Pancreas (tissue), 10 donors: Measurements from ENCODE around the gene PARM1. TPM values are rescaled to one million over a fixed set of nuclear protein-coding genes. Genes with fewer than 3 reads are reported as not detected.

Experiments
- ATAC-seq, 4 donors: fragments of 200-7000 bp; cut with Tn5 transposase; one replicate each; pipeline versions ENCODE4 v1.8.0 to v1.9.1; 2020; ENCODE audit warnings: mild to moderate bottlenecking in 4 of 4, moderate library complexity in 4 of 4
- DNase-seq, 6 donors: peaks; one replicate each; pipeline ENCODE4 v3.0.0-alpha.2; 2020
- FAIRE-seq: peaks from 2 replicates; lab custom pipeline; 2012; peaks lifted over from hg19 to GRCh38; lab: Jason Lieb, UNC
- H3K27ac ChIP-seq, 4 donors: fragments of 200-600 bp; sonication (generic); 1 replicate in 3 of 4; 2 replicates in 1 of 4; pipeline versions ENCODE4 v1.5.0 to v1.8.0; 2020
- H3K27me3 ChIP-seq, 4 donors: fragments of 200-600 bp; one replicate each; pipeline ENCODE4 v1.8.0; 2021
- H3K36me3 ChIP-seq, 3 donors: fragments of 200-600 bp; sonication (generic) in 1 of 3; one replicate each; pipeline versions ENCODE4 v1.5.0 to v1.8.0; 2020 to 2021
- H3K4me1 ChIP-seq, 3 donors: fragments of 200-600 bp; one replicate each; pipeline ENCODE4 v1.8.0; 2021
- H3K4me3 ChIP-seq, 4 donors: fragments of 200-600 bp; sonication (generic) in 2 of 4; one replicate each; pipeline versions ENCODE4 v1.5.0 to v1.8.0; 2020 to 2021
- H3K9me3 ChIP-seq, 4 donors: fragments of 200-600 bp; one replicate each; pipeline ENCODE4 v1.8.0; 2021
- WGBS, 2 donors: extraction: QIAGEN DNeasy Blood & Tissue Kit; methylation state at CpG; one replicate each; pipeline ENCODE4 v1.1.7; 2013; 5-methylcytosine and 5-hydroxymethylcytosine counted together
- intact Hi-C, 3 donors: fragments of 100-400 bp; cut with DNase I; formaldehyde crosslinking; loops; one replicate each; pipeline versions ENCODE4 v1.11.1 to v1.14.2; 2022
- polyA plus RNA-seq, 2 donors: library from polyadenylated mRNA; stranded (reverse); fragments of 200-250 nt; gene quantifications; one replicate each; pipeline ENCODE4 v1.2.3, GENCODE V29; 2013
- total RNA-seq, 6 donors: library from RNA; stranded (reverse); fragmentation: NEBNext Ultra II Directional in 4 of 6; extraction: Animal tissue kit (Norgen Biotek cat#: 25700) in 4 of 6; gene quantifications; one replicate each; pipeline versions ENCODE4 v1.2.1 to v1.2.4, GENCODE V29; 2021 to 2023
- TF ChIP-seq, protein P1 (sequence below), 4 donors: fragments of 200-600 bp; sonication (generic) in 3 of 4; IDR thresholded peaks; one replicate each; pipeline versions ENCODE4 v1.5.0 to v1.8.0; 2021; ENCODE audit warnings: antibody characterized with exemption in 4 of 4
- donor health status: healthy with polysubstance abuse.
- donor health status: DM: no; HTN: no; CAD: no; lungs with moderate emphysema.
- donor health status: DM: no; HTN: no; CAD: no.
- donor health status: control.
- donor health status: control.
- donor health status: Bipolar disorder and iron deficiency.
- donor health status: DM: yes; HTN: yes; CAD: no.
- donor health status: DM: no; HTN: no; CAD: no.
- donor health status: DM: no; HTN: no; CAD: no.
- donor health status: DM: yes; HTN: yes; CAD: no.

Gene PARM1
- total and polyA plus RNA-seq, 8 donors = 8.3 to 29.7 (median 24.5) TPM

DNA sequence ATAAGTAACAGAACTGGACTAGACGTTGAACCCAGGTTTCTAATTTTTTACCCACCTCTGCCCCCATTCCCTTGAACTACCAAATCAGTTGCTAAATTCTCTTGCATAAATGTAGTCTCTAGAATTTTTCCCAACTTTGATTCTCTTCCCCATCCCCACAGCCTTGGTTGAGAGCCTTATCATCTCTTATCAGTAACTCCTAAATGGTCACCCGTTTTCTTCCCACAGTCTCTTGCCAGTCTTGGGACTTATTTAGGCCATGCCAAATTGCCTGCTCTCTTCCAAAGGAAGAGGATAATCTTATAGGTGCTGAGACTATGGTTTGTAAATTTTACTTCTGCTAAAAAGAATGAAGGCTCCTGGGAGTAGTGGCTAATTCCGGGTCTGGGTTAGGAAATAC is 13.3 kb downstream of the PARM1 start:
- DNase-seq (no peak), ATAC-seq (peak in 3 of 4 donors; percentile 22 to 62 (median 54)), FAIRE-seq (no peak)
- Histone ChIP-seq H3K27me3 (no peaks in the 10 kb centered on the region), H3K9me3 (no peaks in the 10 kb centered on the region), H3K36me3 (no peaks in the 10 kb centered on the region), H3K27ac (no peak overlapping the region), H3K4me1 (peaks cover 16 to 29% (median 16%) of the 10 kb centered on the region in 3 donors), H3K4me3 (no peak overlapping the region)
- intact Hi-C loops = no loop called here
- WGBS, 2 donors = 32 to 42% methylated on average over 3 of the region's 3 CpGs
- TF ChIP-seq, protein P1, sequence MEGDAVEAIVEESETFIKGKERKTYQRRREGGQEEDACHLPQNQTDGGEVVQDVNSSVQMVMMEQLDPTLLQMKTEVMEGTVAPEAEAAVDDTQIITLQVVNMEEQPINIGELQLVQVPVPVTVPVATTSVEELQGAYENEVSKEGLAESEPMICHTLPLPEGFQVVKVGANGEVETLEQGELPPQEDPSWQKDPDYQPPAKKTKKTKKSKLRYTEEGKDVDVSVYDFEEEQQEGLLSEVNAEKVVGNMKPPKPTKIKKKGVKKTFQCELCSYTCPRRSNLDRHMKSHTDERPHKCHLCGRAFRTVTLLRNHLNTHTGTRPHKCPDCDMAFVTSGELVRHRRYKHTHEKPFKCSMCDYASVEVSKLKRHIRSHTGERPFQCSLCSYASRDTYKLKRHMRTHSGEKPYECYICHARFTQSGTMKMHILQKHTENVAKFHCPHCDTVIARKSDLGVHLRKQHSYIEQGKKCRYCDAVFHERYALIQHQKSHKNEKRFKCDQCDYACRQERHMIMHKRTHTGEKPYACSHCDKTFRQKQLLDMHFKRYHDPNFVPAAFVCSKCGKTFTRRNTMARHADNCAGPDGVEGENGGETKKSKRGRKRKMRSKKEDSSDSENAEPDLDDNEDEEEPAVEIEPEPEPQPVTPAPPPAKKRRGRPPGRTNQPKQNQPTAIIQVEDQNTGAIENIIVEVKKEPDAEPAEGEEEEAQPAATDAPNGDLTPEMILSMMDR (IDR thresholded peaks at IDR 0.05) = no peak

DNA sequence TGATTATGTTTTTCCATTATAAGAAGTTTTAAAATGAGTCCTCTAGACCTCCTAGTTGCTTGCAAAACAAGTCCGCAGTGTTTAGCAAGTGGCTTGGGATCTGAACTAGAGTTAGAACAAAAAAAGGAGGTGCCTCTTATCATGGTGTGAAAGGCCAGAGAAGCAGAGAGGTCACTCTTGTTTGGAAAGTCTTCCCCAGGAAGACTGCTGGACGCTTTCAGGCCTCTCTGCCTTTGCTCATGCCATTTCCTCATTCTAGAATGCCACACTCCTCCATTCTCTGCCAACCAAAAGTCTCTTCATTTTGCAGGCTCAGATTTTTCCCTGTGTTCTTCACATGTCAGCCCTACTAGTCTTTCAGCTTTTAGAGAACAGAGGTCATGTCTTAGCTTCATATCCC is 14.9 kb downstream of the PARM1 start:
- Histone ChIP-seq H3K9me3 (no peaks in the 10 kb centered on the region), H3K4me3 (no peak overlapping the region), H3K27ac (peak overlapping the region in 1 of 4 donors; percentile 5), H3K36me3 (no peaks in the 10 kb centered on the region), H3K4me1 (peaks cover 16 to 29% (median 16%) of the 10 kb centered on the region in 3 donors), H3K27me3 (no peaks in the 10 kb centered on the region)
- no peak for DNase-seq
- TF ChIP-seq, protein P1 (IDR thresholded peaks at IDR 0.05) = no peak
- peak in 2 of 4 donors; percentile 23 to 30 for ATAC-seq
- FAIRE-seq = no peak
- 38 to 53% methylated on average over 2 of the region's 2 CpGs for WGBS, 2 donors
- intact Hi-C loops = no loop called here

DNA sequence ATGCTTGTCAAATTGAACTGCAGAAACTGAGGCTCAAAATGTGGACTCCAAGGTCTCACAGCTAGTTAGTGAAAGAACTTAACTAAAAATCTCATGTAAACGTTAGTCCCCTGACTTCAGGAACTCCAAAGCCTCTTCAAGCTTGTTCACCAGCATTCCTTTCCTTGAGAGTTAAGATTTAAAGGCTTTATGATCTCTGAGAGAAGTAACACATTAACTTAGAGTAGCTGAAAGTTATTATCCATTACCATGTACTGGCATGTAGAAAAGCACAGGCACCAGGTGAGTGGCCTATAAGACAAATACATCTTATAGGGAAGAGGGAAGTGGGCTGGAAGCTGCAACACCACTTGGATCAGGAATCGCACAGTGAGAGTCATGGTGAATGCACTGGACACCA is 15.3 kb downstream of the PARM1 start:
- peaks cover 16 to 29% (median 16%) of the 10 kb centered on the region in 3 donors for H3K4me1 ChIP-seq
- no peak overlapping the region for H3K4me3 ChIP-seq
- peak overlapping the region in 1 of 4 donors; percentile 5 for H3K27ac ChIP-seq
- FAIRE-seq (no peak), ATAC-seq (no peak), DNase-seq (no peak)
- TF ChIP-seq, protein P1 (IDR thresholded peaks at IDR 0.05) = no peak
- WGBS, 2 donors = 44 to 46% methylated on average over 2 of the region's 2 CpGs
- no peaks in the 10 kb centered on the region for H3K9me3 ChIP-seq
- intact Hi-C loops = no loop called here
- H3K36me3 ChIP-seq = no peaks in the 10 kb centered on the region
- H3K27me3 ChIP-seq = no peaks in the 10 kb centered on the region

DNA sequence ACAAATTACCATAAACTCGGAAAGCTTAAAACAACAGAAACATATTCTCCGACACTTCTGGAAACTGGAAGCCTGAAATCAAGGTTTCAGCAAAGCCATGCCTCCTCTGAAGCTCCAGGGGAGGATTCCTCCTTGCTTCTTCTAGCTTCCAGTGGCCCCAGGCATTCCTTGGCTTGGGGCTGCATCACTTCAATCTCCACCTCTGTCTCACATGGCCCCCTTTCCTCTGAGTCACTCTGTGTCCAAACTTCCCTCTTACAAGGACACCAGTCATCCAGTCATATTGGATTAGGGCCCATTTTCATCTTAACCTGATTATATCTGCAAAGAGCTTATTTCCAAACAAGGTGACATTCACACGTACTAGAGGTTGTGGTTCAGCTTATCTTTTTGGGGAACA is 17.3 kb downstream of the PARM1 start:
- DNase-seq = no peak
- ATAC-seq = no peak
- intact Hi-C loops = no loop called here
- Histone ChIP-seq H3K4me3 (no peak overlapping the region), H3K9me3 (no peaks in the 10 kb centered on the region), H3K4me1 (peaks cover 8 to 27% (median 12%) of the 10 kb centered on the region in 3 donors), H3K27me3 (no peaks in the 10 kb centered on the region), H3K36me3 (no peaks in the 10 kb centered on the region), H3K27ac (no peak overlapping the region)
- 77 to 80% methylated on average over 3 of the region's 3 CpGs for WGBS, 2 donors
- FAIRE-seq = no peak
- TF ChIP-seq, protein P1 (IDR thresholded peaks at IDR 0.05) = no peak

DNA sequence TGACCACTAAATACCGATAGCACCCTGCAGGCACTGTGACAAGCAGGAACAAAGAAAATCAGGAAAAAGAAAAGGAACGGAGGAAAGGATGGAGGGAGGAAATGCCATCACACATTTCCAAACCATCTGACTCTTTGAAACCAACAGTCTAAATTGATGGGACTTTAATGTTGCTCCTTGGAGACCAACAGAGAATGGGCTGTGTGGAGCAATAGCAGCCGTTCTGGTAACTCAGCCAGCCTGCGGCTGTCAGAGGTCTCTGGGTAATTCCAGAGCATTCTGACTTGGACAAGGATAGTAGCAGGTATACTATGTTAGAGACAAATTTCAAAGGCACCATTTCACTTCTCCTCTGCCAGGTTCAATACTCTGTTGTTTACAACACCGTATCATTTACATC is 18.0 kb downstream of the PARM1 start:
- peaks cover 5 to 20% (median 8%) of the 10 kb centered on the region in 3 donors for H3K4me1 ChIP-seq
- WGBS, 2 donors = 91 to 97% methylated on average over 5 of the region's 5 CpGs
- H3K36me3 ChIP-seq = no peaks in the 10 kb centered on the region
- FAIRE-seq (no peak), ATAC-seq (no peak), DNase-seq (no peak)
- no peak overlapping the region for H3K4me3 ChIP-seq
- TF ChIP-seq, protein P1 (IDR thresholded peaks at IDR 0.05) = no peak
- H3K27me3 ChIP-seq = no peaks in the 10 kb centered on the region
- no peak overlapping the region for H3K27ac ChIP-seq
- H3K9me3 ChIP-seq = no peaks in the 10 kb centered on the region
- intact Hi-C loops = no loop called here
